ENCODE results near the gene ONECUT1. TPM values are rescaled to one million over a fixed set of nuclear protein-coding genes. Genes with fewer than 3 reads are reported as not detected.

Gene ONECUT1
- total and polyA plus RNA-seq, 2 donors (not counting 3 experiments of a cell fraction or from before 2014, with no cell fraction given), result not detected

- no peaks in the 10 kb centered on the region for H3K9me1 ChIP-seq (replicated peaks; ENCODE audit: control insufficient read depth, extremely low read depth, insufficient read depth, low read length)
- no peak overlapping the region for H3K4me3 ChIP-seq (replicated peaks in 1 of 3; ENCODE audit: insufficient read depth in 1 of 3, low read depth in 1 of 3, low read length in 3 of 3)
- H3K27ac ChIP-seq (ENCODE audit: insufficient read depth, low read depth, low read length), result no peak overlapping the region
- no peaks in the 10 kb centered on the region for H3K4me1 ChIP-seq (ENCODE audit: control insufficient read depth, extremely low read depth, insufficient read depth, low read length)
- no peaks in the 10 kb centered on the region for H3K79me2 ChIP-seq (ENCODE audit: control insufficient read depth, insufficient read depth, low read length)
- intact Hi-C loops (cut with micrococcal nuclease), result no loop called here
- ChIA-PET CTCF (no interaction called here), POLR2A (no interaction called here)
- dilution Hi-C loops (cut with MboI; ENCODE audit: extremely low pct_ligation_motif_present, low sequenced_read_pairs), result no loop called here
- H3K9me3 ChIP-seq (replicated peaks; ENCODE audit: control insufficient read depth, insufficient read depth, low read length), result no peaks in the 10 kb centered on the region
- DNase-seq (ENCODE audit: low read depth, low spot score), result no peak
- peaks cover 12 to 43% of the 10 kb centered on the region in 2 experiments for H3K27me3 ChIP-seq (ENCODE audit: control insufficient read depth in 2 of 2, insufficient read depth in 2 of 2, low read length in 2 of 2)
- no peak for FAIRE-seq
- H4K20me1 ChIP-seq (replicated peaks; ENCODE audit: control insufficient read depth, extremely low read depth, insufficient read depth, low read length), result no peaks in the 10 kb centered on the region
- no peak overlapping the region for H3K9ac ChIP-seq (replicated peaks; ENCODE audit: extremely low read depth, insufficient read depth, low read length)
- no peaks in the 10 kb centered on the region for H3K36me3 ChIP-seq (ENCODE audit: control insufficient read depth in 2 of 2, extremely low read depth in 1 of 2, insufficient read depth in 2 of 2, low read length in 2 of 2)
- no peak overlapping the region for H2AFZ ChIP-seq (ENCODE audit: low read depth, low read length)
- no TSS peak for BruUV-seq (replicated peaks)
- H3K4me2 ChIP-seq (ENCODE audit: insufficient read depth, low read length), result no peak overlapping the region
- TF ChIP-seq POLR2A (IDR thresholded peaks at IDR 0.05; ENCODE audit: low read depth, low read length) (no peak), JUN (IDR thresholded peaks at IDR 0.05; ENCODE audit: borderline replicate concordance, insufficient read depth, insufficient read length, low read depth) (no peak), FOS (IDR thresholded peaks at IDR 0.05; ENCODE audit: borderline replicate concordance, insufficient read depth, low read length) (no peak), POLR2AphosphoS5 (IDR thresholded peaks at IDR 0.05; ENCODE audit: insufficient read depth, low read depth, low read length) (no peak), MAX (IDR thresholded peaks at IDR 0.05; ENCODE audit: insufficient read depth, insufficient read length) (no peak), CTCF (IDR thresholded peaks at IDR 0.05; ENCODE audit: extremely low read depth in 1 of 2, insufficient read depth in 1 of 2, low read depth in 1 of 2, low read length in 2 of 2) (no peak), MYC (IDR thresholded peaks at IDR 0.05; ENCODE audit: low read depth, low read length) (no peak), EZH2 (IDR thresholded peaks at IDR 0.05; ENCODE audit: borderline replicate concordance, low read depth, low read length, severe bottlenecking) (no peak), GATA2 (IDR thresholded peaks at IDR 0.05; ENCODE audit: insufficient read depth, insufficient read length, low read depth, low read length) (no peak)
These were observed 38.6 kb downstream of the ONECUT1 start for GRCh38 chr15:52751522-52751921.

Data from endothelial cell of umbilical vein (primary cell).